GM23338 (cell line): ENCODE measurements around the gene DAPK1. TPM values are rescaled to one million over a fixed set of nuclear protein-coding genes. Genes with fewer than 3 reads are reported as not detected.
A peak's percentile ranks its signal among the peaks of the same experiment; 100 is the strongest.

ENCODE experiments used
- ATAC-seq: fragments of 200-7000 bp; cut with Tn5 transposase; 3 replicates; pipeline ENCODE4 v1.9.1; 2020
- DNase-seq: peaks from one replicate; pipeline ENCODE4 v3.0.0-alpha.2; 2015; ENCODE audit warnings: low spot score
- H2AFZ ChIP-seq: fragments of 200-600 bp; sonication (generic); 2 replicates; pipeline ENCODE4 v1.8.0; 2016; ENCODE audit warnings: antibody characterized with exemption, mild to moderate bottlenecking, moderate library complexity
- H3F3A ChIP-seq: fragments of 200-600 bp; sonication (generic); replicated peaks from 2 replicates; pipeline ENCODE4 v1.8.0; 2017; ENCODE audit warnings: antibody characterized with exemption, mixed run types, low read depth
- H3K27ac ChIP-seq: fragments of 200-600 bp; sonication (generic); 2 replicates; pipeline ENCODE4 v1.6.1; 2016; ENCODE audit warnings: low read depth
- H3K27me3 ChIP-seq: fragments of 200-600 bp; sonication (generic); 2 replicates; pipeline ENCODE4 v1.8.0; 2016; ENCODE audit warnings: mild to moderate bottlenecking, mixed run types, moderate library complexity; ENCODE audit not compliant: insufficient read depth
- H3K36me3 ChIP-seq: fragments of 200-600 bp; sonication (generic); 2 replicates; pipeline ENCODE4 v1.8.0; 2016; ENCODE audit warnings: mild to moderate bottlenecking; ENCODE audit not compliant: insufficient read depth
- H3K4me1 ChIP-seq: fragments of 200-600 bp; sonication (generic); 2 replicates; pipeline ENCODE4 v1.8.0; 2016; ENCODE audit warnings: mild to moderate bottlenecking, moderate library complexity; ENCODE audit not compliant: insufficient read depth
- H3K4me2 ChIP-seq: fragments of 200-600 bp; sonication (generic); 2 replicates; pipeline ENCODE4 v1.7.1; 2017; ENCODE audit warnings: mixed run types
- H3K4me3 ChIP-seq: fragments of 200-600 bp; sonication (generic); 2 replicates; pipeline ENCODE4 v1.6.1; 2016; ENCODE audit warnings: mixed run types
- H3K79me2 ChIP-seq: fragments of 200-600 bp; sonication (generic); replicated peaks from 2 replicates; pipeline ENCODE4 v1.8.0; 2017; ENCODE audit warnings: mild to moderate bottlenecking; ENCODE audit not compliant: insufficient read depth
- H3K9me2 ChIP-seq: fragments of 200-600 bp; sonication (generic); 2 replicates; pipeline ENCODE4 v1.8.0; 2017; ENCODE audit not compliant: insufficient read depth
- H4K20me1 ChIP-seq: fragments of 200-600 bp; sonication (generic); replicated peaks from 2 replicates; pipeline ENCODE4 v1.8.0; 2017; ENCODE audit warnings: mild to moderate bottlenecking; ENCODE audit not compliant: insufficient read depth
- H3K27ac Mint-ChIP-seq: 2 replicates; pipeline ENCODE4 v1.8.0; 2020; ENCODE audit warnings: inconsistent platforms, mild to moderate bottlenecking, moderate library complexity, mixed read lengths
- H3K27me3 Mint-ChIP-seq: 3 replicates; pipeline ENCODE4 v1.8.0; 2022; ENCODE audit warnings: low read depth, mild to moderate bottlenecking, moderate library complexity, mixed read lengths, inconsistent platforms; ENCODE audit not compliant: insufficient read depth, poor library complexity
- H3K36me3 Mint-ChIP-seq: 3 replicates; pipeline ENCODE4 v1.8.0; 2021; ENCODE audit warnings: low read depth, mild to moderate bottlenecking, inconsistent platforms, moderate library complexity, mixed read lengths
- H3K4me1 Mint-ChIP-seq: 3 replicates; pipeline ENCODE4 v1.8.0; 2020; ENCODE audit warnings: mild to moderate bottlenecking, inconsistent platforms, mixed read lengths
- H3K4me3 Mint-ChIP-seq: 3 replicates; pipeline ENCODE4 v1.8.0; 2021; ENCODE audit warnings: moderate library complexity, mild to moderate bottlenecking, inconsistent platforms, mixed read lengths
- H3K9me3 Mint-ChIP-seq: 3 replicates; pipeline ENCODE4 v1.8.0; 2020; ENCODE audit warnings: moderate library complexity, mild to moderate bottlenecking, inconsistent platforms, mixed read lengths
- CREB1 ChIP-seq: fragments of 250-450 bp; sonication (Bioruptor Pico); IDR thresholded peaks from 2 replicates; pipeline ENCODE4 v1.5.0; 2020; ENCODE audit warnings: low read depth, mild to moderate bottlenecking, moderate library complexity
- CTCF ChIP-seq, 2 experiments: fragments of 200-600 bp in 1 of 2; sonication (generic) in 1 of 2; conservative IDR thresholded peaks; 2 replicates each; pipeline versions ENCODE4 v1.5.1 to v1.6.1; 2016 to 2017; ENCODE audit warnings: antibody characterized with exemption in 2 of 2, low read depth in 2 of 2, mild to moderate bottlenecking in 2 of 2, moderate library complexity in 1 of 2
- EZH2phosphoT487 ChIP-seq: fragments of 200-600 bp; sonication (generic); IDR thresholded peaks from one replicate; pipeline ENCODE4 v1.8.1; 2018; ENCODE audit warnings: antibody characterized with exemption; ENCODE audit not compliant: unreplicated experiment
- JUNB ChIP-seq: IDR thresholded peaks from one replicate; pipeline ENCODE4 v1.6.1; 2016; ENCODE audit warnings: antibody characterized with exemption; ENCODE audit not compliant: unreplicated experiment
- NANOG ChIP-seq: IDR thresholded peaks from 2 replicates; pipeline ENCODE4 v1.6.1; 2016; ENCODE audit warnings: antibody characterized with exemption, borderline replicate concordance
- POLR2AphosphoS5 ChIP-seq: IDR thresholded peaks from 2 replicates; pipeline ENCODE4 v1.6.1; 2016; ENCODE audit warnings: antibody characterized with exemption, low read depth
- REST ChIP-seq: IDR thresholded peaks from one replicate; pipeline ENCODE4 v1.6.1; 2018; ENCODE audit warnings: antibody characterized with exemption; ENCODE audit not compliant: unreplicated experiment
- STAT1 ChIP-seq: IDR thresholded peaks from one replicate; pipeline ENCODE4 v1.6.1; 2016; ENCODE audit warnings: antibody characterized with exemption; ENCODE audit not compliant: unreplicated experiment
- ZNF114 ChIP-seq: fragments of 250-450 bp; sonication (Bioruptor Pico); IDR thresholded peaks from 2 replicates; pipeline ENCODE4 v1.5.0; 2020; ENCODE audit warnings: mild to moderate bottlenecking, moderate library complexity
- ZNF331 ChIP-seq: fragments of 250-450 bp; sonication (Bioruptor Pico); IDR thresholded peaks from 2 replicates; pipeline ENCODE4 v1.5.0; 2020; ENCODE audit warnings: low read depth, mild to moderate bottlenecking, moderate library complexity
- polyA plus RNA-seq: library from polyadenylated mRNA; unstranded; fragments of >200 nt; fragmentation: Nextera tagmentation; extraction: Ambion mirVana; gene quantifications from 2 replicates; pipeline ENCODE4 v1.2.1, GENCODE V29; 2016
- total RNA-seq: library from RNA; depleted of rRNA; stranded (reverse); fragments of >200 nt; shearing (Covaris generic); gene quantifications from 2 replicates; pipeline ENCODE4 v1.2.3, GENCODE V29; 2014

DAPK1 gene
- total and polyA plus RNA-seq, 2 experiments from 2014 or later: 37.0 to 134 TPM

GRCh38 chr9:87678650-87679355 lies 181.1 kb downstream of the DAPK1 start:
- H3K79me2 ChIP-seq: no peaks in the 10 kb centered on the region
- H3K4me3 ChIP-seq: no peak overlapping the region
- H4K20me1 ChIP-seq: peaks cover 5% of the 10 kb centered on the region
- H3F3A ChIP-seq: no peaks in the 10 kb centered on the region
- Mint-ChIP-seq H3K4me3 (no peak overlapping the region), H3K4me1 (peaks cover 10% of the 10 kb centered on the region), H3K9me3 (no peaks in the 10 kb centered on the region), H3K36me3 (peaks cover 41% of the 10 kb centered on the region), H3K27ac (no peak overlapping the region; the same call in 1 of the 2 replicates), H3K27me3 (peaks cover 10% of the 10 kb centered on the region)
- no peaks in the 10 kb centered on the region for H3K27me3 ChIP-seq
- H3K36me3 ChIP-seq: peaks cover 11% of the 10 kb centered on the region
- H3K4me2 ChIP-seq: no peak overlapping the region
- H3K27ac ChIP-seq: no peak overlapping the region
- no peaks in the 10 kb centered on the region for H3K9me2 ChIP-seq
- TF ChIP-seq CTCF (conservative IDR thresholded peaks at IDR 0.05; ENCODE audit: low read depth in 2 of 2) (peak; percentile 82 to 92), REST (no peak), ZNF114 (CRISPR knock-in tag) (no peak), POLR2AphosphoS5 (no peak), NANOG (no peak), EZH2phosphoT487 (no peak), CREB1 (no peak)
- ATAC-seq (peak; percentile 74), DNase-seq (peak; percentile 86)
- H2AFZ ChIP-seq: no peak overlapping the region
- no peaks in the 10 kb centered on the region for H3K4me1 ChIP-seq

GRCh38 chr9:87681271-87682061 lies 183.8 kb downstream of the DAPK1 start:
- H3K4me1 ChIP-seq: 0 out of 2 replicates have a peak, but pooled peaks cover 4% of the 10 kb centered on the region
- peaks cover 11% of the 10 kb centered on the region for H3K36me3 ChIP-seq
- H3K36me3 Mint-ChIP-seq: peaks cover 54% of the 10 kb centered on the region
- no peak overlapping the region for H3K27ac ChIP-seq
- H3K27ac Mint-ChIP-seq: no peak overlapping the region
- no peak for DNase-seq
- H3K79me2 ChIP-seq: no peaks in the 10 kb centered on the region
- H3K4me1 Mint-ChIP-seq: peaks cover 24% of the 10 kb centered on the region
- no peaks in the 10 kb centered on the region for H3K27me3 ChIP-seq
- no peak overlapping the region for H2AFZ ChIP-seq
- H3K9me2 ChIP-seq: no peaks in the 10 kb centered on the region
- H3K4me3 ChIP-seq: no peak overlapping the region
- H4K20me1 ChIP-seq: peaks cover 4% of the 10 kb centered on the region
- H3K4me3 Mint-ChIP-seq: no peak overlapping the region
- no peak overlapping the region for H3K4me2 ChIP-seq
- H3F3A ChIP-seq: no peaks in the 10 kb centered on the region
- no peaks in the 10 kb centered on the region for H3K9me3 Mint-ChIP-seq
- no peak for ATAC-seq
- peaks cover 7% of the 10 kb centered on the region for H3K27me3 Mint-ChIP-seq
- TF ChIP-seq JUNB: no peak
- TF ChIP-seq STAT1: no peak
- no peak for TF ChIP-seq ZNF331 (CRISPR knock-in tag)
